ENCODE results near the gene TCF20. TPM values are rescaled to one million over a fixed set of nuclear protein-coding genes. Genes with fewer than 3 reads are reported as not detected.

Gene TCF20
- total and polyA plus RNA-seq, 4 donors, result 1.0 to 15.8 (median 9.4) TPM

DNA sequence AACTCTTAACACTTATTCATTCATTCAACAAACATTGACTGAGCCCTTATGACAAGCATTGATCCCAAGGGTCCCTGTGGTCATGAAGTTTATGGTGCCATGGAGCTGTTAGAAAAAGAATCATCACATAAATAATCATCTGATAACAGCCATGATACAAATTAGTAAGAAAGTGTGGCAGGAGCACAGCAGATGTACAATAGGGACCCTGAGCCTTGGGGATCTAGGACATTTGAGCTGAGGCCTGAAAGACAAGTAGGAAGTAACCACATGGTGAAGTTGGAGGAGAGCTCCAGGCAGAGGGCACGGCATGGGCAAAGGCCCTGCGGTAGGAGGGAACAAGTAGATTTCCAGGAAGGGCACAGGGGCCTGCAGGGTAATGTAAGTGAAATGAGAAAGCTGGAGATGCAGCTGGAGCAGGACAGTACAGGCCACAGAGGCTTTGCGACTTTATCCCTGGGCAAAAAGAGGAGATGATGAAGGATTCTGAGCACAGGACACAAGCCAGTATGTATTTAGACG, 6.8 kb upstream of the TCF20 start:
- DNase-seq (ENCODE audit: low spot score), result no peak
- H3K27me3 ChIP-seq (ENCODE audit: control insufficient read depth in 4 of 4, insufficient read depth in 4 of 4, low read length in 3 of 4), result no peaks in the 10 kb centered on the region
- H3K4me3 ChIP-seq (ENCODE audit: low read depth in 1 of 3, low read length in 3 of 3), result no peak overlapping the region
- WGBS, result 97% methylated on average over 4 of the region's 4 CpGs
- no peaks in the 10 kb centered on the region for H3K9me3 ChIP-seq (ENCODE audit: control insufficient read depth in 4 of 4, low read length in 3 of 4)
- peaks cover 0 to 7% (median 4%) of the 10 kb centered on the region in 4 donors for H3K4me1 ChIP-seq (ENCODE audit: control insufficient read depth in 4 of 4, insufficient read depth in 4 of 4, low read length in 3 of 4)
- no peaks in the 10 kb centered on the region for H3K36me3 ChIP-seq (ENCODE audit: control insufficient read depth in 4 of 4, insufficient read depth in 3 of 4, low read depth in 1 of 4, low read length in 3 of 4)
- no peak overlapping the region for H3K9ac ChIP-seq (ENCODE audit: low read depth in 1 of 2, low read length in 2 of 2)
- H3K27ac ChIP-seq (ENCODE audit: low read depth in 1 of 2, low read length in 2 of 2), result no peak overlapping the region
- TF ChIP-seq, protein P1, sequence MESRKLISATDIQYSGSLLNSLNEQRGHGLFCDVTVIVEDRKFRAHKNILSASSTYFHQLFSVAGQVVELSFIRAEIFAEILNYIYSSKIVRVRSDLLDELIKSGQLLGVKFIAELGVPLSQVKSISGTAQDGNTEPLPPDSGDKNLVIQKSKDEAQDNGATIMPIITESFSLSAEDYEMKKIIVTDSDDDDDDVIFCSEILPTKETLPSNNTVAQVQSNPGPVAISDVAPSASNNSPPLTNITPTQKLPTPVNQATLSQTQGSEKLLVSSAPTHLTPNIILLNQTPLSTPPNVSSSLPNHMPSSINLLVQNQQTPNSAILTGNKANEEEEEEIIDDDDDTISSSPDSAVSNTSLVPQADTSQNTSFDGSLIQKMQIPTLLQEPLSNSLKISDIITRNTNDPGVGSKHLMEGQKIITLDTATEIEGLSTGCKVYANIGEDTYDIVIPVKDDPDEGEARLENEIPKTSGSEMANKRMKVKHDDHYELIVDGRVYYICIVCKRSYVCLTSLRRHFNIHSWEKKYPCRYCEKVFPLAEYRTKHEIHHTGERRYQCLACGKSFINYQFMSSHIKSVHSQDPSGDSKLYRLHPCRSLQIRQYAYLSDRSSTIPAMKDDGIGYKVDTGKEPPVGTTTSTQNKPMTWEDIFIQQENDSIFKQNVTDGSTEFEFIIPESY (IDR thresholded peaks at IDR 0.05), result no peak
- TF ChIP-seq, protein P2, sequence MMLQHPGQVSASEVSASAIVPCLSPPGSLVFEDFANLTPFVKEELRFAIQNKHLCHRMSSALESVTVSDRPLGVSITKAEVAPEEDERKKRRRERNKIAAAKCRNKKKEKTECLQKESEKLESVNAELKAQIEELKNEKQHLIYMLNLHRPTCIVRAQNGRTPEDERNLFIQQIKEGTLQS (IDR thresholded peaks at IDR 0.05), result no peak
- TF ChIP-seq FOXA2 (IDR thresholded peaks at IDR 0.05) (no peak), RAD21 (IDR thresholded peaks at IDR 0.05) (no peak), TAF1 (conservative IDR thresholded peaks at IDR 0.05) (no peak), NR2F2 (IDR thresholded peaks at IDR 0.05) (no peak), EGR1 (IDR thresholded peaks at IDR 0.05; ENCODE audit: low read depth in 2 of 2) (no peak), JUND (IDR thresholded peaks at IDR 0.05) (no peak), HNF4A (conservative IDR thresholded peaks at IDR 0.05) (no peak), SP1 (IDR thresholded peaks at IDR 0.05) (no peak)
- TF ChIP-seq, protein P3, sequence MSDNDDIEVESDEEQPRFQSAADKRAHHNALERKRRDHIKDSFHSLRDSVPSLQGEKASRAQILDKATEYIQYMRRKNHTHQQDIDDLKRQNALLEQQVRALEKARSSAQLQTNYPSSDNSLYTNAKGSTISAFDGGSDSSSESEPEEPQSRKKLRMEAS (IDR thresholded peaks at IDR 0.05), result no peak
- TF ChIP-seq, protein P4, sequence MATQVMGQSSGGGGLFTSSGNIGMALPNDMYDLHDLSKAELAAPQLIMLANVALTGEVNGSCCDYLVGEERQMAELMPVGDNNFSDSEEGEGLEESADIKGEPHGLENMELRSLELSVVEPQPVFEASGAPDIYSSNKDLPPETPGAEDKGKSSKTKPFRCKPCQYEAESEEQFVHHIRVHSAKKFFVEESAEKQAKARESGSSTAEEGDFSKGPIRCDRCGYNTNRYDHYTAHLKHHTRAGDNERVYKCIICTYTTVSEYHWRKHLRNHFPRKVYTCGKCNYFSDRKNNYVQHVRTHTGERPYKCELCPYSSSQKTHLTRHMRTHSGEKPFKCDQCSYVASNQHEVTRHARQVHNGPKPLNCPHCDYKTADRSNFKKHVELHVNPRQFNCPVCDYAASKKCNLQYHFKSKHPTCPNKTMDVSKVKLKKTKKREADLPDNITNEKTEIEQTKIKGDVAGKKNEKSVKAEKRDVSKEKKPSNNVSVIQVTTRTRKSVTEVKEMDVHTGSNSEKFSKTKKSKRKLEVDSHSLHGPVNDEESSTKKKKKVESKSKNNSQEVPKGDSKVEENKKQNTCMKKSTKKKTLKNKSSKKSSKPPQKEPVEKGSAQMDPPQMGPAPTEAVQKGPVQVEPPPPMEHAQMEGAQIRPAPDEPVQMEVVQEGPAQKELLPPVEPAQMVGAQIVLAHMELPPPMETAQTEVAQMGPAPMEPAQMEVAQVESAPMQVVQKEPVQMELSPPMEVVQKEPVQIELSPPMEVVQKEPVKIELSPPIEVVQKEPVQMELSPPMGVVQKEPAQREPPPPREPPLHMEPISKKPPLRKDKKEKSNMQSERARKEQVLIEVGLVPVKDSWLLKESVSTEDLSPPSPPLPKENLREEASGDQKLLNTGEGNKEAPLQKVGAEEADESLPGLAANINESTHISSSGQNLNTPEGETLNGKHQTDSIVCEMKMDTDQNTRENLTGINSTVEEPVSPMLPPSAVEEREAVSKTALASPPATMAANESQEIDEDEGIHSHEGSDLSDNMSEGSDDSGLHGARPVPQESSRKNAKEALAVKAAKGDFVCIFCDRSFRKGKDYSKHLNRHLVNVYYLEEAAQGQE (IDR thresholded peaks at IDR 0.05), result no peak

DNA sequence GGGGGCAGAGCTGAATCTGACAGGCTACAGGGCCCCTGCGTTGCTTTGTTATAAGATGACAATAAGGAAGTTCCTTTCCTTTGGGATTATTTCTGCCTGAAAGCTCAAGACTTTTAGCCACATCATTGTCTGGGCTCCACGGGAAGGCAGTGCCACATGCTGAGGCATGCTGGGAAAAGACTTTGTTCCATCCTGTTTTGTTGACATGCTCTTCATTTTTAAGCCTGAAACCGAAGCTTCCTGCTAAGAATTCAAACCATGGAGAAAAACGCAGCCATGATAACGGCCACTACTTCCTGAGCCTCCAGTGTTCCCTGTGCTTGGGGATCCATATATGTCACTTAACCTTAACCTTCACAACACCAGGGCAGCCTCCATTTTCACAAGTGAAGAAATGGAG, 5.5 kb upstream of the TCF20 start:
- Histone ChIP-seq H3K4me3 (ENCODE audit: low read depth in 1 of 3, low read length in 3 of 3) (no peak overlapping the region), H3K9me3 (ENCODE audit: control insufficient read depth in 4 of 4, low read length in 3 of 4) (no peaks in the 10 kb centered on the region), H3K9ac (ENCODE audit: low read depth in 1 of 2, low read length in 2 of 2) (no peak overlapping the region), H3K4me1 (ENCODE audit: control insufficient read depth in 4 of 4, insufficient read depth in 4 of 4, low read length in 3 of 4) (peaks cover 0 to 3% (median 1%) of the 10 kb centered on the region in 4 donors), H3K36me3 (ENCODE audit: control insufficient read depth in 4 of 4, insufficient read depth in 3 of 4, low read depth in 1 of 4, low read length in 3 of 4) (no peaks in the 10 kb centered on the region), H3K27ac (ENCODE audit: low read depth in 1 of 2, low read length in 2 of 2) (no peak overlapping the region), H3K27me3 (ENCODE audit: control insufficient read depth in 4 of 4, insufficient read depth in 4 of 4, low read length in 3 of 4) (no peaks in the 10 kb centered on the region)
- no peak for DNase-seq (ENCODE audit: low spot score)
- no peak for TF ChIP-seq FOXA1 (IDR thresholded peaks at IDR 0.05)
- TF ChIP-seq, protein P4 (IDR thresholded peaks at IDR 0.05), result no peak
- no peak for TF ChIP-seq YY1 (IDR thresholded peaks at IDR 0.05)
- TF ChIP-seq EGR1 (IDR thresholded peaks at IDR 0.05; ENCODE audit: low read depth in 2 of 2), result no peak
- TF ChIP-seq, protein P5, sequence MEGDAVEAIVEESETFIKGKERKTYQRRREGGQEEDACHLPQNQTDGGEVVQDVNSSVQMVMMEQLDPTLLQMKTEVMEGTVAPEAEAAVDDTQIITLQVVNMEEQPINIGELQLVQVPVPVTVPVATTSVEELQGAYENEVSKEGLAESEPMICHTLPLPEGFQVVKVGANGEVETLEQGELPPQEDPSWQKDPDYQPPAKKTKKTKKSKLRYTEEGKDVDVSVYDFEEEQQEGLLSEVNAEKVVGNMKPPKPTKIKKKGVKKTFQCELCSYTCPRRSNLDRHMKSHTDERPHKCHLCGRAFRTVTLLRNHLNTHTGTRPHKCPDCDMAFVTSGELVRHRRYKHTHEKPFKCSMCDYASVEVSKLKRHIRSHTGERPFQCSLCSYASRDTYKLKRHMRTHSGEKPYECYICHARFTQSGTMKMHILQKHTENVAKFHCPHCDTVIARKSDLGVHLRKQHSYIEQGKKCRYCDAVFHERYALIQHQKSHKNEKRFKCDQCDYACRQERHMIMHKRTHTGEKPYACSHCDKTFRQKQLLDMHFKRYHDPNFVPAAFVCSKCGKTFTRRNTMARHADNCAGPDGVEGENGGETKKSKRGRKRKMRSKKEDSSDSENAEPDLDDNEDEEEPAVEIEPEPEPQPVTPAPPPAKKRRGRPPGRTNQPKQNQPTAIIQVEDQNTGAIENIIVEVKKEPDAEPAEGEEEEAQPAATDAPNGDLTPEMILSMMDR (IDR thresholded peaks at IDR 0.05; ENCODE audit: low read depth, low read length, missing input control), result no peak
- TF ChIP-seq NR2F2 (IDR thresholded peaks at IDR 0.05), result no peak
- TF ChIP-seq FOXA2 (IDR thresholded peaks at IDR 0.05), result no peak
- no peak for TF ChIP-seq SP1 (IDR thresholded peaks at IDR 0.05)
- TF ChIP-seq, protein P1 (IDR thresholded peaks at IDR 0.05), result no peak
- TF ChIP-seq, protein P3 (IDR thresholded peaks at IDR 0.05), result no peak
- TF ChIP-seq, protein P2 (IDR thresholded peaks at IDR 0.05), result no peak
- no peak for TF ChIP-seq TAF1 (conservative IDR thresholded peaks at IDR 0.05)
- 72% methylated on average over 5 of the region's 5 CpGs for WGBS

Data from liver (tissue), 9 donors.